Right lobe of liver (tissue), 6 donors: ENCODE data around the gene OR14K1. TPM values are rescaled to one million over a fixed set of nuclear protein-coding genes. Genes with fewer than 3 reads are reported as not detected.
"Not testable (repeated sequence)": the region's sequence is repeated elsewhere in the genome, so short reads cannot be mapped to it uniquely, and the experiment has no call there.

Experiments
- ATAC-seq, 4 donors: fragments of 200-7000 bp; cut with Tn5 transposase; one replicate each; pipeline ENCODE4 v1.9.1; 2020; ENCODE audit warnings: mild to moderate bottlenecking in 4 of 4, moderate library complexity in 4 of 4
- DNase-seq, 3 donors: peaks; one replicate each; pipeline ENCODE4 v3.0.0-alpha.2; 2020
- H3K27ac ChIP-seq, 3 donors: fragments of 200-600 bp; one replicate each; pipeline ENCODE4 v1.8.0; 2022
- H3K27me3 ChIP-seq, 2 donors: fragments of 200-600 bp; one replicate each; pipeline ENCODE4 v1.8.0; 2022
- H3K36me3 ChIP-seq, 4 donors: fragments of 200-600 bp; sonication (generic) in 1 of 4; one replicate each; pipeline versions ENCODE4 v1.5.1 to v1.8.0; 2017 to 2022; ENCODE audit warnings: control low read depth in 1 of 4
- H3K4me1 ChIP-seq, 4 donors: fragments of 200-600 bp; sonication (generic) in 1 of 4; one replicate each; pipeline versions ENCODE4 v1.5.1 to v1.8.0; 2017 to 2022; ENCODE audit warnings: control low read depth in 1 of 4
- H3K4me3 ChIP-seq, 3 donors: fragments of 200-600 bp; one replicate each; pipeline ENCODE4 v1.8.0; 2022
- H3K9me3 ChIP-seq, 4 donors: fragments of 200-600 bp; sonication (generic) in 1 of 4; one replicate each; pipeline versions ENCODE4 v1.5.1 to v1.8.0; 2017 to 2022; ENCODE audit warnings: control low read depth in 1 of 4
- CTCF ChIP-seq, 4 donors: fragments of 200-600 bp in 3 of 4; fragments of 450-650 bp in 1 of 4; IDR thresholded peaks; one replicate each; pipeline versions ENCODE4 v1.5.1 to v1.8.0; 2016 to 2022; ENCODE audit warnings: antibody characterized with exemption in 4 of 4, mild to moderate bottlenecking in 2 of 4
- POLR2A ChIP-seq: fragments of 450-650 bp; IDR thresholded peaks from one replicate; pipeline ENCODE4 v1.6.1; 2017; ENCODE audit warnings: antibody characterized with exemption, mild to moderate bottlenecking
- WGBS: methylation state at CpG from one replicate; pipeline ENCODE4 v1.1.6; 2018; ENCODE audit warnings: low coverage, low lambda C conversion rate; ENCODE audit not compliant: insufficient coverage; ENCODE audit errors: missing lambda C conversion rate; 5-methylcytosine and 5-hydroxymethylcytosine counted together
- intact Hi-C, 2 donors: fragments of 100-400 bp; cut with DNase I; formaldehyde crosslinking; loops; one replicate each; pipeline versions ENCODE4 v1.11.2 to v1.14.1; 2022
- total RNA-seq, 6 experiments: library from RNA; depleted of rRNA in 2 of 6; stranded (reverse); fragments of >200 nt in 2 of 6; fragmentation: NEBNext Ultra II Directional in 3 of 6; extraction: Animal tissue kit (Norgen Biotek cat#: 25700) in 3 of 6; gene quantifications; one replicate each; pipeline versions ENCODE4 v1.1.0 to v1.2.4, GENCODE V29; 2016 to 2023
- donor health status: DM: no; HTN: yes; CAD: no.
- donor health status: DM: no; HTN: no; CAD: no.
- donor health status: DM: no; HTN: no; CAD: no.
- donor health status: DM: no; HTN: yes; CAD: no.
- donor health status: DM: no; HTN: yes; CAD: no.

Gene OR14K1
- total RNA-seq, 6 experiments from 2014 or later = not detected

GRCh38 chr1:247721222-247721621 is 17.2 kb upstream of the OR14K1 start:
- no peaks in the 10 kb centered on the region for H3K27me3 ChIP-seq
- TF ChIP-seq CTCF (IDR thresholded peaks at IDR 0.05) (no peak), POLR2A (no peak)
- H3K9me3 ChIP-seq = no peaks in the 10 kb centered on the region
- WGBS = 41% methylated on average over 4 of the region's 4 CpGs
- H3K27ac ChIP-seq = no peak overlapping the region
- H3K4me3 ChIP-seq = no peak overlapping the region
- no peaks in the 10 kb centered on the region for H3K4me1 ChIP-seq
- intact Hi-C loops = no loop called here
- DNase-seq = no peak
- no peak for ATAC-seq
- H3K36me3 ChIP-seq = no peaks in the 10 kb centered on the region

- ATAC-seq (no peak), DNase-seq (no peak)
- H3K4me3 ChIP-seq = no peak overlapping the region
- no peaks in the 10 kb centered on the region for H3K4me1 ChIP-seq
- 59% methylated on average over 2 of the region's 2 CpGs for WGBS
- H3K27ac ChIP-seq = no peak overlapping the region
- no peaks in the 10 kb centered on the region for H3K27me3 ChIP-seq
- no peaks in the 10 kb centered on the region for H3K9me3 ChIP-seq
- intact Hi-C loops = no loop called here
- H3K36me3 ChIP-seq = no peaks in the 10 kb centered on the region
- no peak for TF ChIP-seq POLR2A
- no peak for TF ChIP-seq CTCF (IDR thresholded peaks at IDR 0.05)
These were observed 2.3 kb downstream of the OR14K1 start for GRCh38 chr1:247740721-247741120.

DNA sequence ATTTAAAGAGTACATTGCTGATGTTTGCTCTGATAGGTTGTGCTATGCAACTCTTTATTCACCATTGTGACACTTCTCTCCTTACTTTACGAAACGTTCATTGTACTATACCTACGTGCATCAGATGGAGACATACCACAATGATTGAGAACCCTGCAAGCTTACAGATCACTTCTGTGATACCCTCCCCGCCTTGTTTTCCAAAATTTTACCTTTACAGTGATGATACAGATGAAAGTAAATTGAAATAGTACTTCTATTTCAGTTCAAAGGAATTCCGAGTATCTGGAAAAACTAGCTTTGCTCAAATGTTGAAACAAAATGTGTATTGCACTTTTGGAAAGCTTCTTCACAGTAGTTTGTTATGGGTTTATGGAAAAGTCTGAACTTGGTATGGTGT is 3.3 kb downstream of the OR14K1 start:
- H3K9me3 ChIP-seq = no peaks in the 10 kb centered on the region
- no peak for DNase-seq
- intact Hi-C loops = no loop called here
- H3K36me3 ChIP-seq = no peaks in the 10 kb centered on the region
- no peak overlapping the region for H3K4me3 ChIP-seq
- WGBS = 40% methylated on average over 5 of the region's 5 CpGs
- no peaks in the 10 kb centered on the region for H3K4me1 ChIP-seq
- ATAC-seq = no peak
- no peak overlapping the region for H3K27ac ChIP-seq
- no peaks in the 10 kb centered on the region for H3K27me3 ChIP-seq
- TF ChIP-seq POLR2A (no peak), CTCF (IDR thresholded peaks at IDR 0.05) (no peak)

DNA sequence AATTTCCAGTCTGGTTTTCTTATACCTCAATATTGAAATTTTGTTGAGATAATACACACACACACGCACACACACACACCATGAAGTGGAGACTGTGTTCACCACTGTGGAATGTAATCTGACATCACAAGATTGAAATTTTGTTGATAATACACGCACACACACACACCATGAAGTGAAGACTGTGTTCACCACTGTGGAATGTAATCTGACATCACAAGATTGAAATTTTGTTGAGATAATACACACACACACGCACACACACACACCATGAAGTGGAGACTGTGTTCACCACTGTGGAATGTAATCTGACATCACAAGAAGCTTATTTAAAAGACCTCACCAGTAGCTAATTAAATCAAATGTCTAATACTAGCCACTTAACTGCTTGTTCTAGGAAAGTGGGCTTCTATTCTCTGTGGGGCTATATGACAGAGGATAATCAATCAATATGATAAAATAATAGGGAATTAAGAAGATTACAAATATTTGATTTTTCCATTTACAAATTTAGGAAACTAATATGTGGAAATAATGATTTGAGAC is 3.9 kb downstream of the OR14K1 start:
- H3K4me1 ChIP-seq, H3K27ac ChIP-seq, H3K4me3 ChIP-seq, H3K27me3 ChIP-seq, H3K9me3 ChIP-seq, H3K36me3 ChIP-seq, intact Hi-C loops, DNase-seq, ATAC-seq: not testable (repeated sequence)
- WGBS = 40% methylated on average over 3 of the region's 3 CpGs

GRCh38 chr1:247746391-247746935 is 8.0 kb downstream of the OR14K1 start:
- no peaks in the 10 kb centered on the region for H3K4me1 ChIP-seq
- H3K4me3 ChIP-seq = no peak overlapping the region
- H3K9me3 ChIP-seq = no peaks in the 10 kb centered on the region
- no peaks in the 10 kb centered on the region for H3K27me3 ChIP-seq
- ATAC-seq (no peak), DNase-seq (no peak)
- intact Hi-C loops = no loop called here
- TF ChIP-seq POLR2A = no peak
- TF ChIP-seq CTCF (IDR thresholded peaks at IDR 0.05) = no peak
- H3K36me3 ChIP-seq = no peaks in the 10 kb centered on the region
- H3K27ac ChIP-seq = no peak overlapping the region
- 38% methylated on average over 2 of the region's 3 CpGs for WGBS
